ENCODE results near the gene BLVRB. TPM values are rescaled to one million over a fixed set of nuclear protein-coding genes. Genes with fewer than 3 reads are reported as not detected.

Gene BLVRB
- total and polyA plus RNA-seq, 2 experiments from 2014 or later = 43.7 to 53.7 TPM

GRCh38 chr19:40474737-40475136 lies 9.2 kb upstream of the BLVRB start:
- Mint-ChIP-seq H3K27ac (no peak overlapping the region), H3K36me3 (ENCODE audit: low read depth) (no peaks in the 10 kb centered on the region), H3K4me1 (no peaks in the 10 kb centered on the region), H3K4me3 (no peak overlapping the region), H3K27me3 (ENCODE audit: insufficient read depth, low read depth, poor library complexity) (peaks cover 3% of the 10 kb centered on the region), H3K9me3 (no peaks in the 10 kb centered on the region)
- Histone ChIP-seq H3F3A (replicated peaks; ENCODE audit: low read depth) (no peaks in the 10 kb centered on the region), H3K9me2 (ENCODE audit: insufficient read depth) (no peaks in the 10 kb centered on the region), H3K4me2 (no peak overlapping the region), H3K79me2 (replicated peaks; ENCODE audit: insufficient read depth) (no peaks in the 10 kb centered on the region), H3K4me1 (ENCODE audit: insufficient read depth) (no peaks in the 10 kb centered on the region), H3K27ac (ENCODE audit: low read depth) (no peak overlapping the region), H4K20me1 (replicated peaks; ENCODE audit: insufficient read depth) (no peaks in the 10 kb centered on the region), H3K4me3 (no peak overlapping the region), H2AFZ (no peak overlapping the region), H3K36me3 (ENCODE audit: insufficient read depth) (no peaks in the 10 kb centered on the region), H3K27me3 (ENCODE audit: insufficient read depth) (peaks cover 2% of the 10 kb centered on the region; the same call in 1 of the 2 replicates)
- ATAC-seq = no peak
- TF ChIP-seq NANOG (IDR thresholded peaks at IDR 0.05; ENCODE audit: borderline replicate concordance) (no peak), ZNF462 (CRISPR knock-in tag; IDR thresholded peaks at IDR 0.05) (no peak), POLR2AphosphoS5 (IDR thresholded peaks at IDR 0.05; ENCODE audit: low read depth) (no peak), CREB1 (CRISPR knock-in tag; IDR thresholded peaks at IDR 0.05; ENCODE audit: low read depth) (no peak), JUNB (IDR thresholded peaks at IDR 0.05; ENCODE audit: unreplicated experiment) (no peak), STAT1 (IDR thresholded peaks at IDR 0.05; ENCODE audit: unreplicated experiment) (no peak), EZH2phosphoT487 (IDR thresholded peaks at IDR 0.05; ENCODE audit: unreplicated experiment) (no peak), ZNF331 (CRISPR knock-in tag; IDR thresholded peaks at IDR 0.05; ENCODE audit: low read depth) (no peak), REST (IDR thresholded peaks at IDR 0.05; ENCODE audit: unreplicated experiment) (no peak), EZH2 (IDR thresholded peaks at IDR 0.05; ENCODE audit: low read depth, unreplicated experiment) (no peak), ETS1 (IDR thresholded peaks at IDR 0.05) (no peak), ZNF114 (CRISPR knock-in tag; IDR thresholded peaks at IDR 0.05) (no peak), CTCF (conservative IDR thresholded peaks at IDR 0.05; ENCODE audit: low read depth in 2 of 2) (no peak)
- DNase-seq (ENCODE audit: low spot score) = no peak
